Mesendoderm (in vitro differentiated cells): ENCODE results near the gene TNFAIP3.

ENCODE experiments used
- DNase-seq: peaks from one replicate; pipeline ENCODE4 v3.0.0; 2013
- H2AK5ac ChIP-seq: 2 replicates; pipeline ENCODE4 v1.6.1; 2013; ENCODE audit warnings: low read length, inconsistent platforms
- H2BK120ac ChIP-seq: 2 replicates; pipeline ENCODE4 v1.6.1; 2013; ENCODE audit warnings: low read depth, mild to moderate bottlenecking, low read length, moderate library complexity, mixed read lengths
- H2BK15ac ChIP-seq: replicated peaks from 2 replicates; pipeline ENCODE4 v1.6.1; 2013; ENCODE audit warnings: low read depth, mild to moderate bottlenecking, moderate library complexity
- H2BK5ac ChIP-seq: 2 replicates; pipeline ENCODE4 v1.6.1; 2013; ENCODE audit warnings: low read length, inconsistent platforms
- H3K18ac ChIP-seq: 2 replicates; pipeline ENCODE4 v1.6.1; 2013; ENCODE audit warnings: mild to moderate bottlenecking, low read length, mixed read lengths
- H3K23ac ChIP-seq: one replicate; pipeline ENCODE4 v1.6.1; 2013; ENCODE audit warnings: low read length
- H3K27ac ChIP-seq: 2 replicates; pipeline ENCODE4 v1.5.1; 2013; ENCODE audit warnings: low read depth, mild to moderate bottlenecking, inconsistent platforms, low read length, moderate library complexity
- H3K27me3 ChIP-seq: 2 replicates; pipeline ENCODE4 v1.6.1; 2013; ENCODE audit warnings: low read length, control low read depth, mild to moderate bottlenecking, inconsistent platforms; ENCODE audit not compliant: insufficient read depth, poor library complexity
- H3K36me3 ChIP-seq: 2 replicates; pipeline ENCODE4 v1.6.1; 2013; ENCODE audit warnings: low read length, inconsistent platforms; ENCODE audit not compliant: control insufficient read depth, insufficient read depth
- H3K4ac ChIP-seq: one replicate; pipeline ENCODE4 v1.6.1; 2013; ENCODE audit warnings: low read depth, mild to moderate bottlenecking, low read length, moderate library complexity
- H3K4me1 ChIP-seq: 2 replicates; pipeline ENCODE4 v1.6.1; 2013; ENCODE audit warnings: low read depth, low read length, inconsistent platforms; ENCODE audit not compliant: control insufficient read depth
- H3K4me2 ChIP-seq: 2 replicates; pipeline ENCODE4 v1.6.1; 2013; ENCODE audit warnings: low read length
- H3K4me3 ChIP-seq: 2 replicates; pipeline ENCODE4 v1.5.1; 2013; ENCODE audit warnings: mild to moderate bottlenecking, low read length
- H3K56ac ChIP-seq: one replicate; pipeline ENCODE4 v1.6.1; 2013; ENCODE audit warnings: low read length
- H3K79me1 ChIP-seq: 2 replicates; pipeline ENCODE4 v1.6.1; 2013; ENCODE audit warnings: low read length, inconsistent platforms
- H3K79me2 ChIP-seq: 2 replicates; pipeline ENCODE4 v1.6.1; 2013; ENCODE audit warnings: mild to moderate bottlenecking, low read length; ENCODE audit not compliant: control insufficient read depth, insufficient read depth
- H3K9ac ChIP-seq: 2 replicates; pipeline ENCODE4 v1.6.1; 2013; ENCODE audit warnings: low read length, inconsistent platforms
- H4K5ac ChIP-seq: one replicate; pipeline ENCODE4 v1.6.1; 2013; ENCODE audit warnings: low read length
- H4K8ac ChIP-seq: one replicate; pipeline ENCODE4 v1.6.1; 2013; ENCODE audit warnings: low read depth, mild to moderate bottlenecking, control low read depth, low read length, moderate library complexity
- WGBS: extraction: QIAGEN DNeasy Blood & Tissue Kit; methylation state at CpG from one replicate; pipeline ENCODE4 v1.1.7; 2013; ENCODE audit warnings: low lambda C conversion rate, missing lambda C conversion rate; ENCODE audit not compliant: insufficient coverage; ENCODE audit errors: extremely low coverage; 5-methylcytosine and 5-hydroxymethylcytosine counted together

Gene TNFAIP3

DNA sequence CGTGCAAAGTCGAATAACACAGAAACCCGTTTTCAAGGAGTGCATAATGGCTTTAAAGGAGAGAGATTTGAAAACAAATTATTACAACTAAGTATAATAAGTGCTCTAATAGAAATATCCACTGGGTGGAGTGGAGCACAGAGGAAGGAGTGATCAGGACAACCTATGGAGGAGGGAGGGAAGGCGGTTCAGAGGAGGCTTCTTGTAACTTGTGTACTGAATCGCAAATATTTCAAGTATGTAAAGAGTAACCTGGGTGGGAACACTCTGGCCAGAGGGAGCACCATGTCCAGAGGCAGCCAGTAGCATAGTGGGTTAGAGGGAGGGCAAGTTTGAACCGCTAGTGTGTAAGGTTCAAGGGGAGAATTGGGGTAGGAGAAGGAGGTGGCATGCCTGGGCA is 21.6 kb upstream of the TNFAIP3 start:
- Histone ChIP-seq H3K4me1 (no peaks in the 10 kb centered on the region), H3K4me3 (no peak overlapping the region), H3K36me3 (no peaks in the 10 kb centered on the region), H4K5ac (no peak overlapping the region), H2BK120ac (no peak overlapping the region), H3K79me2 (no peaks in the 10 kb centered on the region), H3K79me1 (no peaks in the 10 kb centered on the region), H4K8ac (no peak overlapping the region), H2BK15ac (no peak overlapping the region), H2AK5ac (no peak overlapping the region), H3K9ac (no peak overlapping the region), H3K27me3 (no peaks in the 10 kb centered on the region), H2BK5ac (no peak overlapping the region), H3K56ac (no peak overlapping the region), H3K23ac (no peak overlapping the region), H3K4me2 (no peak overlapping the region), H3K27ac (no peak overlapping the region), H3K18ac (no peak overlapping the region), H3K4ac (no peak overlapping the region)
- DNase-seq, result no peak
- no CpG with 5 or more reads among the region's 6 CpGs for WGBS

DNA sequence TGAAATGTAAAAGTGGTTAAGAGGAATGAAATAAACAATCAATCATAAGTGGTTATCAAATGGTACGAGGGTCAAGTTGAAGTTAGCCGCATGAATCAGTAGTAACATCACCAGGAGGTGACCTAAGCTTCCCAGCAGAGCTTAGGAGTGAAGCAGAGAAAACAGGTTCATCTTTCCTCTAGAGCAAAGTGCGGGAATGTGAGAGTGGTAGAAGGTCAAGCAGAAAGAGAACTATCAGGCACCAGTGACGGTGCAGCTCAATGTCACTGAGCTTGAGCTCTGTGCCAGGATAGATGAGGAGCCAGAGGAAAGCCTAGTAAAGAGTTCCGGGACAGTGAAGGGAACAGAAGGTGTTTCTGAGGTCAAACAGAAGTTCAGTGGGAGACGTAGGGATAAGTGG is 20.8 kb upstream of the TNFAIP3 start:
- no peak overlapping the region for H3K4me2 ChIP-seq
- no peaks in the 10 kb centered on the region for H3K4me1 ChIP-seq
- H3K79me1 ChIP-seq, result no peaks in the 10 kb centered on the region
- no peak overlapping the region for H2AK5ac ChIP-seq
- no peak overlapping the region for H4K8ac ChIP-seq
- H3K56ac ChIP-seq, result no peak overlapping the region
- H4K5ac ChIP-seq, result no peak overlapping the region
- no peak overlapping the region for H3K27ac ChIP-seq
- H3K79me2 ChIP-seq, result no peaks in the 10 kb centered on the region
- 100% methylated on average over 1 of the region's 6 CpGs for WGBS
- H3K36me3 ChIP-seq, result no peaks in the 10 kb centered on the region
- H2BK5ac ChIP-seq, result no peak overlapping the region
- no peak overlapping the region for H2BK120ac ChIP-seq
- no peaks in the 10 kb centered on the region for H3K27me3 ChIP-seq
- H3K18ac ChIP-seq, result no peak overlapping the region
- no peak overlapping the region for H3K23ac ChIP-seq
- H2BK15ac ChIP-seq, result no peak overlapping the region
- DNase-seq, result no peak
- H3K9ac ChIP-seq, result no peak overlapping the region
- H3K4me3 ChIP-seq, result no peak overlapping the region
- H3K4ac ChIP-seq, result no peak overlapping the region

GRCh38 chr6:137846772-137847313 is 20.2 kb upstream of the TNFAIP3 start:
- H3K36me3 ChIP-seq, result no peaks in the 10 kb centered on the region
- H3K56ac ChIP-seq, result no peak overlapping the region
- H3K4me2 ChIP-seq, result no peak overlapping the region
- H3K18ac ChIP-seq, result no peak overlapping the region
- H3K4me1 ChIP-seq, result no peaks in the 10 kb centered on the region
- H3K79me2 ChIP-seq, result no peaks in the 10 kb centered on the region
- no peak overlapping the region for H2BK5ac ChIP-seq
- H3K4me3 ChIP-seq, result no peak overlapping the region
- H2AK5ac ChIP-seq, result no peak overlapping the region
- H3K79me1 ChIP-seq, result no peaks in the 10 kb centered on the region
- H3K27ac ChIP-seq, result no peak overlapping the region
- H2BK15ac ChIP-seq, result no peak overlapping the region
- H2BK120ac ChIP-seq, result no peak overlapping the region
- no peaks in the 10 kb centered on the region for H3K27me3 ChIP-seq
- H4K8ac ChIP-seq, result no peak overlapping the region
- H3K4ac ChIP-seq, result no peak overlapping the region
- H4K5ac ChIP-seq, result no peak overlapping the region
- H3K23ac ChIP-seq, result no peak overlapping the region
- no peak for DNase-seq
- no CpG with 5 or more reads among the region's 7 CpGs for WGBS
- no peak overlapping the region for H3K9ac ChIP-seq

- Histone ChIP-seq H3K9ac (no peak overlapping the region), H3K23ac (no peak overlapping the region), H3K56ac (no peak overlapping the region), H3K27ac (no peak overlapping the region), H4K8ac (no peak overlapping the region), H2AK5ac (no peak overlapping the region), H2BK120ac (no peak overlapping the region), H4K5ac (no peak overlapping the region), H3K79me1 (no peaks in the 10 kb centered on the region), H3K79me2 (no peaks in the 10 kb centered on the region), H3K4me2 (no peak overlapping the region), H3K4me1 (no peaks in the 10 kb centered on the region), H3K27me3 (no peaks in the 10 kb centered on the region), H3K18ac (no peak overlapping the region), H2BK15ac (no peak overlapping the region), H3K4ac (no peak overlapping the region), H3K4me3 (no peak overlapping the region), H3K36me3 (no peaks in the 10 kb centered on the region), H2BK5ac (no peak overlapping the region)
- DNase-seq, result no peak
- no CpG with 5 or more reads among the region's 5 CpGs for WGBS
Measured at GRCh38 chr6:137847748-137848147, 19.3 kb upstream of the TNFAIP3 start.

GRCh38 chr6:137848672-137849071 is 18.4 kb upstream of the TNFAIP3 start:
- Histone ChIP-seq H3K27me3 (no peaks in the 10 kb centered on the region), H3K4me1 (no peaks in the 10 kb centered on the region), H3K18ac (no peak overlapping the region), H2BK15ac (no peak overlapping the region), H3K79me2 (no peaks in the 10 kb centered on the region), H3K9ac (no peak overlapping the region), H2BK5ac (no peak overlapping the region), H3K36me3 (no peaks in the 10 kb centered on the region), H3K56ac (no peak overlapping the region), H3K4me3 (no peak overlapping the region), H2BK120ac (no peak overlapping the region), H3K4ac (no peak overlapping the region), H4K8ac (no peak overlapping the region), H4K5ac (no peak overlapping the region), H3K79me1 (no peaks in the 10 kb centered on the region), H2AK5ac (no peak overlapping the region), H3K27ac (no peak overlapping the region), H3K4me2 (no peak overlapping the region), H3K23ac (no peak overlapping the region)
- no peak for DNase-seq
- no CpG with 5 or more reads among the region's 3 CpGs for WGBS

- DNase-seq, result no peak
- no peaks in the 10 kb centered on the region for H3K4me1 ChIP-seq
Measured at GRCh38 chr6:137849181-137849980, 17.7 kb upstream of the TNFAIP3 start.

More at GRCh38 chr6:137849181-137849980, 17.7 kb upstream of the TNFAIP3 start:
- Histone ChIP-seq H2BK15ac (no peak overlapping the region), H3K4me3 (no peak overlapping the region), H3K56ac (no peak overlapping the region), H3K79me2 (no peaks in the 10 kb centered on the region), H4K5ac (no peak overlapping the region), H2AK5ac (no peak overlapping the region), H3K27ac (no peak overlapping the region), H3K18ac (no peak overlapping the region), H4K8ac (no peak overlapping the region), H3K9ac (no peak overlapping the region), H3K4ac (no peak overlapping the region), H3K23ac (no peak overlapping the region), H3K36me3 (no peaks in the 10 kb centered on the region), H2BK5ac (no peak overlapping the region), H3K4me2 (no peak overlapping the region), H3K79me1 (no peaks in the 10 kb centered on the region), H2BK120ac (no peak overlapping the region), H3K27me3 (no peaks in the 10 kb centered on the region)
- WGBS, result no CpG with 5 or more reads among the region's 4 CpGs
